Nephron (organoid): ENCODE measurements around the gene PTPRT.

Experiments used
- H3K27ac Mint-ChIP-seq, 3 experiments: 2 replicates each; pipeline ENCODE4 v1.8.0; 2020; ENCODE audit warnings: mixed read lengths in 3 of 3, mild to moderate bottlenecking in 2 of 3, moderate library complexity in 1 of 3
- H3K27me3 Mint-ChIP-seq: 2 replicates; pipeline ENCODE4 v1.8.0; 2021; ENCODE audit warnings: low read depth, mild to moderate bottlenecking, moderate library complexity, mixed read lengths
- H3K36me3 Mint-ChIP-seq: 2 replicates; pipeline ENCODE4 v1.8.0; 2020; ENCODE audit warnings: low read depth, mixed read lengths
- H3K4me1 Mint-ChIP-seq: 2 replicates; pipeline ENCODE4 v1.8.0; 2020; ENCODE audit warnings: mixed read lengths
- H3K4me3 Mint-ChIP-seq, 3 experiments: 2 replicates each; pipeline ENCODE4 v1.8.0; 2020; ENCODE audit warnings: mild to moderate bottlenecking in 3 of 3, mixed read lengths in 3 of 3, moderate library complexity in 2 of 3
- H3K9me3 Mint-ChIP-seq: 2 replicates; pipeline ENCODE4 v1.8.0; 2020; ENCODE audit warnings: mixed read lengths
- TF ChIP-seq, protein P1 (sequence below), 3 experiments: fragments of 200-600 bp; sonication (generic); IDR thresholded peaks; one replicate each; pipeline ENCODE4 v1.5.0; 2021; ENCODE audit warnings: antibody characterized with exemption in 3 of 3; ENCODE audit not compliant: unreplicated experiment in 3 of 3

PTPRT gene

DNA sequence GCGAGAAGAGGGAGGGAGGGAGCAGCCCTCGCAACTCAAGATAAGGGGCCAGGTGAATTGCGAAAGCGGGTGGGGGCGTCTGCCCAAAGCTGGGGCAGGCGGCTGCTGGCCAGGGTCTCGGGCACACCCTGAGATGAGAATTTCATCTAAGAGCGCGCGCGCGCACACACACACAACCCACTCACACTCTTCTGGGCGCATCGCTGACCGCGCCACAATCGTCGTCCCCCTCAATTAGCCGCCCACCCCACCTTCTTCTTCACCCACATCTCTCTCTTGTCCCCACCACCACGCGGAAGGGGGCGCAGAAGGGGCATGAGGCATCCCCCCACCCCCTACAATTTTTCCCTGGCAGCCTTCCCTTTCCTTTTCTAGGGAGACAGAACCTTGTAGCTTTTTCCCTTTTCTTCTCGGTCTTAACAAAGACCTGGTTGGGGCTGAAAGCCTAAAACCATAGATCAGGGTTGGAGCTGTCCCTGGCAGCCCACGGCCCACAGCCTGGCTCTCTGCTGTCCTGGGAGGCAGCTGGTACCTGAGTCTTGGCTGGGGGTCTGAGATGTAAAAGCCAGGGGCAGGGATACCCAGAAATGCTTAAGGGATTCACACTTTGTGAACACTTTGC is 737 bp upstream of the PTPRT start:
- TF ChIP-seq, protein P1, sequence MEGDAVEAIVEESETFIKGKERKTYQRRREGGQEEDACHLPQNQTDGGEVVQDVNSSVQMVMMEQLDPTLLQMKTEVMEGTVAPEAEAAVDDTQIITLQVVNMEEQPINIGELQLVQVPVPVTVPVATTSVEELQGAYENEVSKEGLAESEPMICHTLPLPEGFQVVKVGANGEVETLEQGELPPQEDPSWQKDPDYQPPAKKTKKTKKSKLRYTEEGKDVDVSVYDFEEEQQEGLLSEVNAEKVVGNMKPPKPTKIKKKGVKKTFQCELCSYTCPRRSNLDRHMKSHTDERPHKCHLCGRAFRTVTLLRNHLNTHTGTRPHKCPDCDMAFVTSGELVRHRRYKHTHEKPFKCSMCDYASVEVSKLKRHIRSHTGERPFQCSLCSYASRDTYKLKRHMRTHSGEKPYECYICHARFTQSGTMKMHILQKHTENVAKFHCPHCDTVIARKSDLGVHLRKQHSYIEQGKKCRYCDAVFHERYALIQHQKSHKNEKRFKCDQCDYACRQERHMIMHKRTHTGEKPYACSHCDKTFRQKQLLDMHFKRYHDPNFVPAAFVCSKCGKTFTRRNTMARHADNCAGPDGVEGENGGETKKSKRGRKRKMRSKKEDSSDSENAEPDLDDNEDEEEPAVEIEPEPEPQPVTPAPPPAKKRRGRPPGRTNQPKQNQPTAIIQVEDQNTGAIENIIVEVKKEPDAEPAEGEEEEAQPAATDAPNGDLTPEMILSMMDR (IDR thresholded peaks at IDR 0.05; ENCODE audit: unreplicated experiment in 3 of 3) = no peak
- H3K27me3 Mint-ChIP-seq = peaks cover 85% of the 10 kb centered on the region
- no peaks in the 10 kb centered on the region for H3K9me3 Mint-ChIP-seq
- H3K4me1 Mint-ChIP-seq = peaks cover 29% of the 10 kb centered on the region
- peak overlapping the region; percentile 72 to 84 (median 82) for H3K4me3 Mint-ChIP-seq
- no peaks in the 10 kb centered on the region for H3K36me3 Mint-ChIP-seq
- H3K27ac Mint-ChIP-seq = no peak overlapping the region

DNA sequence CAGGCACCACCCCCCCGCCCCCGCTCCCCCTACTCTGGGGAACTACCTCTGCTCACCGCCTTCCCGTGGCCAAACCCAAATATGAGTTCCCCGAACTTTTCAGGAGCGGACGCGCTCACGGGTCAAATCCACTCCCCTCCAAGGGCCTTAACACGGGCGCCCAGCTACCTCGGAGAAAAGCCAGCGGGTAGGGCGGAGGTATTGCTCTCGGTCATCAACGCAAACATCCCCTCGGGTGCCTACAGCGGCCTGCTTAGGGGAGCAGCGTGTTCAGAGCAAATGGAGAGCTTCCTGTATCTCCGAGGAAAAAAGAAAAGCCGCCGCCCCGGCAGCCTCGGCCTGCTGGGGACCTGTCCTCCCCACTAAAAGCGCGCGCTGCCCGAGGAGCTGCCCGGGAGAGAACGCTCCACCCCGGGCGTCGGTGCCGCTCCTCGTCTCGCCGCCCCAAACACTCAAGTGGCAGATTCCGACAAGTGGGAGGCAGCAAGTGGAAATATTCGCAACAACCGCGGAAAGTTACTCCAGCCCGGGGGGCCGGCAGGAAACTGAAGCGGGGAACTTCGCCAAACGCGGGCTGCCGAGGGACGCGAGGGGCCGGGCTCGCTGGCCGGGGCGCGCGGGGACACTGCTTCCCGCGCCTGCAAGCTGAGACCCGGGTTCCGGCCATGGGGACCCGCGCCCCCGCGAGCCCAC is 699 bp downstream of the PTPRT start:
- Mint-ChIP-seq H3K27me3 (peaks cover 86% of the 10 kb centered on the region), H3K9me3 (no peaks in the 10 kb centered on the region), H3K27ac (no peak overlapping the region), H3K4me3 (peak overlapping the region; percentile 58 to 83 (median 74)), H3K36me3 (no peaks in the 10 kb centered on the region), H3K4me1 (peaks cover 21% of the 10 kb centered on the region)
- TF ChIP-seq, protein P1 (IDR thresholded peaks at IDR 0.05; ENCODE audit: unreplicated experiment in 3 of 3) = no peak

DNA sequence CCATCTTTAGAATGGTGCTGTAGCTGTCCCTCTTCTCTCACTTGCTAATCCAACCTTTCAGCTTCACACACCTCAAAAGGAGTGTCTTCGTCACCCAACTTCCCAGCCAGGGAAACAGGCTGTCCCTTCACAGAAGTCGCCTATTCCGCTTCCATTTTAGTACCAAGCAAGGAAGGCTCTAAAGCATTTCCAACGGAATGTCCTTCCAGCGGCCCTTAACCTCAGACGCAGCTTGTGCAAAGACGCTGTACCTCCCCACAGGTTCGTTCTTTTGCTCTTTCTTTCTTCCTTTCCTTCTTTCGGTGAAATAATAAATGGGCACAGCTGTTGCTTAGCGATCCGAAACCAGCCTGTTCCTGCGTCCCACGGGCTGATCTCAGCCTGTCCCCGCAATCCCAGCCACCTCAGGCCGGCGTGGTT is 1.5 kb downstream of the PTPRT start:
- no peaks in the 10 kb centered on the region for H3K9me3 Mint-ChIP-seq
- H3K4me3 Mint-ChIP-seq = peak overlapping the region; percentile 42 to 77 (median 68)
- H3K36me3 Mint-ChIP-seq = no peaks in the 10 kb centered on the region
- no peak overlapping the region for H3K27ac Mint-ChIP-seq
- H3K4me1 Mint-ChIP-seq = peaks cover 27% of the 10 kb centered on the region
- H3K27me3 Mint-ChIP-seq = peaks cover 88% of the 10 kb centered on the region
- TF ChIP-seq, protein P1 (IDR thresholded peaks at IDR 0.05; ENCODE audit: unreplicated experiment in 3 of 3) = no peak

DNA sequence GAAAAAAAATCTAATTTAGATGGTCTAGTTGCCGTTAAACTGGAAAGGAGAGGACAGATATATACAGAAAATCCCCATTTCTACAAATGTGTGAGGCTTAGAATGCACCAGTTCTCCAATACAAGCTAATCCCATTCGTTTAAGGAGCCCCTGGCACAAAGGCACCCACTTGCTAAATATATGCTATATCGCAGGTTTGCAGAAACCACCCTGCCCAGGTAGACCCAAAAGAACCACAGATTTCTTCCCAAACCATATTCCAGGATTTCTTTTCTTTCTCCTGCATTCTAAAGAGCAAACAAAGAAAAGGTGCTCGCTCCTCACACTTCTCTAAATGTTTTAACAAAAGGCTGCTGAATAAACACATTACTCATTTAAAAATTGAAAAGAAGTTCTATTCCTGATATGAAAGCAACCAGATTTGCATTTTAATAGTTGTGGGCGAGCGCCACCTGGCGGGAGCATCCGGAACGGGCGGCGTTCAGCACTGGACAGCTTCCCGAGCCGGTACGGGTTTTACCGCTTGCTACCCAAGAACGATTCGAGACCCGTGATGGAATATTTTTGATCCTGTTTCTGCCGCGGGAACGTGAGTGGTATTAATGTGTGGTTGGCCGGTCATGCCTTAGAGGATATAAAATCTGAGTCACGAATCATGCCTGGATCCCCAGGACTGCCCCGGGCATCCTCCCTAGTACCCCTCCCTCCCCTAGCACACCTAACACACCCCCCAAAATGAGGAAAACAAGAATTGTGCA is 2.1 kb downstream of the PTPRT start:
- Mint-ChIP-seq H3K9me3 (no peaks in the 10 kb centered on the region), H3K4me3 (peak overlapping the region; percentile 42 to 77 (median 68)), H3K27ac (no peak overlapping the region), H3K36me3 (no peaks in the 10 kb centered on the region), H3K4me1 (peaks cover 27% of the 10 kb centered on the region), H3K27me3 (peaks cover 85% of the 10 kb centered on the region)
- TF ChIP-seq, protein P1 (IDR thresholded peaks at IDR 0.05; ENCODE audit: unreplicated experiment in 3 of 3) = peak; percentile 97 to 99 (median 97)

DNA sequence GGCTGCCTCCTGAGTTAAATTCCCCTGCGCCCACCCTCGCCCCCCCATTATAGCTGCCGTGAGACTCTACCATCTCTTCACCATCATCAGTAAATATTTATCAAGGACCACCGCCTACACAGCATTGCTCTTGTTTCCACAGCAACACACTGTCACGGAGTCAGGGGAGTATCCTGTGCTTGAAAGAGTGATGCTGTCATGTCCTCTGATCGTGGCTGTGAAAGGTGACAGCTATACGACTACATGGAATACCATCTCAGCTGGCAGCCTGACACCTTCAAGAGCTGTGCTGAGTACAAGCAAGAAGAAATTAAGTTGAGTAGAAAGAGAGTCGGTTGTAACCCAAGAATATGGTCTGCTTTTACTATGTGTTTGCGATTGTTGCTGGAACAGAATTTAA is 3.4 kb downstream of the PTPRT start:
- TF ChIP-seq, protein P1 (IDR thresholded peaks at IDR 0.05; ENCODE audit: unreplicated experiment in 3 of 3) = no peak
- peaks cover 27% of the 10 kb centered on the region for H3K4me1 Mint-ChIP-seq

More for the DNA sequence above, 3.4 kb downstream of the PTPRT start:
- Mint-ChIP-seq H3K4me3 (no peak overlapping the region), H3K36me3 (no peaks in the 10 kb centered on the region), H3K9me3 (no peaks in the 10 kb centered on the region), H3K27ac (no peak overlapping the region), H3K27me3 (peaks cover 83% of the 10 kb centered on the region)
